ENCODE results near the gene RFK.

DNA sequence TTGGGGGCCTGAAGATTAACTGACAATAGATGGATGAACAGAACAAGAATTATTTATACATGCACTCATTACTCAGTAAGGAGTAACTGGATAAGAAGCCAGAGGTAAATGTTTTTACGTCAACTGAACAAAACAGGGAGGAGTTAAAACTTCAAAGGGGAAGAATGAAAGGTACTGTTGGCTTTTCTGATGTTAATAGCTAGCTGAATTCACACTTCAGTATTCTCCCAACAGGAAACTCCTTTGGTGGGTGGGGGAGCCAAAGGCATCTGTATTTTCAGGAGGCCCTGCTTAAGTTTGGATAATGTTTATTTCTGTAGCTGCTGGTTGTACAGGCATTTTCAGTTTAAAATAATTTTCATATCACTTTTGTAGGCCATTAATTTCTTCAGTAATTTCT is 23.2 kb upstream of the RFK start:
- TF ChIP-seq, protein P1, sequence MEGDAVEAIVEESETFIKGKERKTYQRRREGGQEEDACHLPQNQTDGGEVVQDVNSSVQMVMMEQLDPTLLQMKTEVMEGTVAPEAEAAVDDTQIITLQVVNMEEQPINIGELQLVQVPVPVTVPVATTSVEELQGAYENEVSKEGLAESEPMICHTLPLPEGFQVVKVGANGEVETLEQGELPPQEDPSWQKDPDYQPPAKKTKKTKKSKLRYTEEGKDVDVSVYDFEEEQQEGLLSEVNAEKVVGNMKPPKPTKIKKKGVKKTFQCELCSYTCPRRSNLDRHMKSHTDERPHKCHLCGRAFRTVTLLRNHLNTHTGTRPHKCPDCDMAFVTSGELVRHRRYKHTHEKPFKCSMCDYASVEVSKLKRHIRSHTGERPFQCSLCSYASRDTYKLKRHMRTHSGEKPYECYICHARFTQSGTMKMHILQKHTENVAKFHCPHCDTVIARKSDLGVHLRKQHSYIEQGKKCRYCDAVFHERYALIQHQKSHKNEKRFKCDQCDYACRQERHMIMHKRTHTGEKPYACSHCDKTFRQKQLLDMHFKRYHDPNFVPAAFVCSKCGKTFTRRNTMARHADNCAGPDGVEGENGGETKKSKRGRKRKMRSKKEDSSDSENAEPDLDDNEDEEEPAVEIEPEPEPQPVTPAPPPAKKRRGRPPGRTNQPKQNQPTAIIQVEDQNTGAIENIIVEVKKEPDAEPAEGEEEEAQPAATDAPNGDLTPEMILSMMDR (conservative IDR thresholded peaks at IDR 0.05) = no peak
- TF ChIP-seq ZFX (IDR thresholded peaks at IDR 0.05) = no peak

Measured in C4-2B (cell line).